Measurements from ENCODE around the gene PARVB. TPM values are rescaled to one million over a fixed set of nuclear protein-coding genes. Genes with fewer than 3 reads are reported as not detected.

PARVB gene
- total and polyA plus RNA-seq, 2 donors (not counting 3 experiments of a cell fraction or from before 2014, with no cell fraction given) = 155 to 162 TPM

DNA sequence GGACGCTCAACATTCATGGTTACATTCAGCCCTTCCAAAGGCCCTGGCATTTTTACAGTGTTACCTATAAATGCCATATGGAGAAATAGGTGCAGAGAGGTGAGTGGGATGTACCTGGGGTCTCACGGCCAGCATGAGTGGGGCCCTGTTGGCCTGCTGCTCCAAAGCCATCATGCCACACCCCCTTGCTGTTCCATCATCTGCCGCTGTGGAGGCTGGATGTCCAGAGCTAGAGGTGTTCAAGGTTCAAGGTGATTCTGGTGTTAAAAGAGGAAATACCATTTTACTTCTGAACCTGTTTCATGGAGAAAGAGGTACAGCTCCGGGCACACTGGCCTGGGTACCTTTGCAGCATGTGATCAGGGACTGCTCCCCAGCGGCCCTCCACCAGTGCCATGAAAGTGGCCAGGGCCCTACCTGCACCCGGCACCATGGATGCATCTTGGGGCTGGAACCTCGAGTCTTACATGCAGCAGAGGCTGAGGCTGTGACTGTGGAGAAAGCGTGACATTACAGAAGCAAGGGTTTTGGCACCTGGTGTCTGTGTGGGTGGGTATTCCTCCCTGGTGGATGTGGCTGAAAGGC is 68.6 kb downstream of the PARVB start:
- Histone ChIP-seq H3K9me3 (replicated peaks; ENCODE audit: control insufficient read depth, insufficient read depth, low read length) (no peaks in the 10 kb centered on the region), H3K36me3 (ENCODE audit: control insufficient read depth in 2 of 2, extremely low read depth in 1 of 2, insufficient read depth in 2 of 2, low read length in 2 of 2) (peaks cover 4 to 25% of the 10 kb centered on the region in 2 experiments), H3K27me3 (ENCODE audit: control insufficient read depth in 2 of 2, insufficient read depth in 2 of 2, low read length in 2 of 2) (no peaks in the 10 kb centered on the region), H3K9me1 (replicated peaks; ENCODE audit: control insufficient read depth, extremely low read depth, insufficient read depth, low read length) (no peaks in the 10 kb centered on the region), H3K4me2 (ENCODE audit: insufficient read depth, low read length) (no peak overlapping the region), H3K9ac (replicated peaks; ENCODE audit: extremely low read depth, insufficient read depth, low read length) (no peak overlapping the region), H3K4me3 (replicated peaks in 1 of 3; ENCODE audit: insufficient read depth in 1 of 3, low read depth in 1 of 3, low read length in 3 of 3) (no peak overlapping the region), H3K27ac (ENCODE audit: insufficient read depth, low read depth, low read length) (no peak overlapping the region), H2AFZ (ENCODE audit: low read depth, low read length) (no peak overlapping the region), H4K20me1 (replicated peaks; ENCODE audit: control insufficient read depth, extremely low read depth, insufficient read depth, low read length) (no peaks in the 10 kb centered on the region), H3K79me2 (ENCODE audit: control insufficient read depth, insufficient read depth, low read length) (peaks cover 33% of the 10 kb centered on the region), H3K4me1 (ENCODE audit: control insufficient read depth, extremely low read depth, insufficient read depth, low read length) (no peaks in the 10 kb centered on the region)
- POLR2A ChIA-PET = no interaction called here
- TF ChIP-seq MYC (IDR thresholded peaks at IDR 0.05; ENCODE audit: low read depth, low read length) = no peak
- no peak for TF ChIP-seq POLR2AphosphoS5 (IDR thresholded peaks at IDR 0.05; ENCODE audit: insufficient read depth, low read depth, low read length)
- TF ChIP-seq JUN (IDR thresholded peaks at IDR 0.05; ENCODE audit: borderline replicate concordance, insufficient read depth, insufficient read length, low read depth) = no peak
- no peak for TF ChIP-seq POLR2A (IDR thresholded peaks at IDR 0.05; ENCODE audit: low read depth, low read length)
- no peak for TF ChIP-seq GATA2 (IDR thresholded peaks at IDR 0.05; ENCODE audit: insufficient read depth, insufficient read length, low read depth, low read length)
- TF ChIP-seq, protein P1, sequence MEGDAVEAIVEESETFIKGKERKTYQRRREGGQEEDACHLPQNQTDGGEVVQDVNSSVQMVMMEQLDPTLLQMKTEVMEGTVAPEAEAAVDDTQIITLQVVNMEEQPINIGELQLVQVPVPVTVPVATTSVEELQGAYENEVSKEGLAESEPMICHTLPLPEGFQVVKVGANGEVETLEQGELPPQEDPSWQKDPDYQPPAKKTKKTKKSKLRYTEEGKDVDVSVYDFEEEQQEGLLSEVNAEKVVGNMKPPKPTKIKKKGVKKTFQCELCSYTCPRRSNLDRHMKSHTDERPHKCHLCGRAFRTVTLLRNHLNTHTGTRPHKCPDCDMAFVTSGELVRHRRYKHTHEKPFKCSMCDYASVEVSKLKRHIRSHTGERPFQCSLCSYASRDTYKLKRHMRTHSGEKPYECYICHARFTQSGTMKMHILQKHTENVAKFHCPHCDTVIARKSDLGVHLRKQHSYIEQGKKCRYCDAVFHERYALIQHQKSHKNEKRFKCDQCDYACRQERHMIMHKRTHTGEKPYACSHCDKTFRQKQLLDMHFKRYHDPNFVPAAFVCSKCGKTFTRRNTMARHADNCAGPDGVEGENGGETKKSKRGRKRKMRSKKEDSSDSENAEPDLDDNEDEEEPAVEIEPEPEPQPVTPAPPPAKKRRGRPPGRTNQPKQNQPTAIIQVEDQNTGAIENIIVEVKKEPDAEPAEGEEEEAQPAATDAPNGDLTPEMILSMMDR (IDR thresholded peaks at IDR 0.05; ENCODE audit: extremely low read depth in 1 of 2, insufficient read depth in 1 of 2, low read depth in 1 of 2, low read length in 2 of 2) = no peak
- TF ChIP-seq, protein P2, sequence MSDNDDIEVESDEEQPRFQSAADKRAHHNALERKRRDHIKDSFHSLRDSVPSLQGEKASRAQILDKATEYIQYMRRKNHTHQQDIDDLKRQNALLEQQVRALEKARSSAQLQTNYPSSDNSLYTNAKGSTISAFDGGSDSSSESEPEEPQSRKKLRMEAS (IDR thresholded peaks at IDR 0.05; ENCODE audit: insufficient read depth, insufficient read length) = no peak
- no peak for TF ChIP-seq EZH2 (IDR thresholded peaks at IDR 0.05; ENCODE audit: borderline replicate concordance, low read depth, low read length, severe bottlenecking)
- CTCF ChIA-PET = interaction anchor here (0.9 to 1.0 kb wide), 2 partner anchors 12 to 100 kb away, joined by 3 read pairs; no protein-coding TSS in a partner anchor
- no TSS peak for BruUV-seq (replicated peaks)
- intact Hi-C loops (cut with micrococcal nuclease) = no loop called here
- dilution Hi-C loops (cut with MboI; ENCODE audit: extremely low pct_ligation_motif_present, low sequenced_read_pairs) = no loop called here
- DNase-seq (ENCODE audit: low read depth, low spot score) (no peak), FAIRE-seq (no peak)

Data from endothelial cell of umbilical vein (primary cell).